Sigmoid colon (tissue), 4 donors: ENCODE measurements around the gene KCNQ2.

Source experiments
- EP300 ChIP-seq, 4 donors: sonication (generic); formaldehyde crosslinking; IDR thresholded peaks; one replicate each; pipeline ENCODE4 v1.6.1; 2017; ENCODE audit warnings: antibody characterized with exemption in 4 of 4
- POLR2A ChIP-seq, 2 donors: fragments of 450-650 bp; IDR thresholded peaks; one replicate each; pipeline ENCODE4 v1.6.1; 2016; ENCODE audit warnings: antibody characterized with exemption in 2 of 2, mild to moderate bottlenecking in 2 of 2, moderate library complexity in 2 of 2
- POLR2AphosphoS5 ChIP-seq, 4 donors: sonication (generic); formaldehyde crosslinking; IDR thresholded peaks; one replicate each; pipeline ENCODE4 v1.6.1; 2017; ENCODE audit warnings: antibody characterized with exemption in 4 of 4
- TF ChIP-seq, protein P1 (sequence below), 4 experiments: fragments of 450-650 bp in 3 of 4; fragments of 200-600 bp in 1 of 4; IDR thresholded peaks; one replicate each; pipeline ENCODE4 v1.5.1; 2016 to 2019; ENCODE audit warnings: antibody characterized with exemption in 4 of 4, mild to moderate bottlenecking in 3 of 4, moderate library complexity in 2 of 4

DNA sequence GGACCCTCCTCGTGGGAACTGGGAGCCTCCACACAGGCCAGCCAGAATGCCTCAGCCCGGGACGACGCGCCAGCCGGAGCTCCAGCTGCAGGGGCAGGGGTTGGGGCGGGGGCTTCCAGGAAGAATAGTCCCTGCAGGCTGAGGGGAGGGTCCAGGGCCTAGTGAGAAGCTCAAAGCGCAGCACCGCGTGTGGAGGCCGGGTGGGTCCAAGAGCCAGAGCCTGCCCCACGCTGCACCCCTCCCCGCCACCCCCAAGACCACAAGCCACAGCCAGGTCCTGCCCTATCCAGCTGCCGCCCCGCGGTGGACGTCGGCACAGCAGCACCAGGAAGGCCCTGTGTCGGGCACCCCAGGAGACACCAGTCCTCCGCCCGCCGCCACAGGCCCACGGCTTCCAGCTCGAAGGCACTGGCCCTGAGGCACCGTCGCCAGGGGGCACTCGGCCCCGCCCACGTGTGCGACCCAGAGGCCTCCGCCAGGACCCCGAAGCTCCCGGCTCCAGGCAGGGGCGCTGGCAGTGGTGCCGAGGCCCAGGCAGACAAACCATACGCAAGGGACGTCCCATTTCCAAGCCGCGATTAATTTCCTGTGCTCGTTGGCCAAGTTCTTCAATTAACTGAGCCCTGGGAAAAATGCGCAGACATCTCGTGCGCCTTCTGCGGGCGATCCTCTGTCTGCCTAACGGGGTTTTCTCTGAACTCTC lies 19.5 kb downstream of the KCNQ2 start:
- TF ChIP-seq, protein P1, sequence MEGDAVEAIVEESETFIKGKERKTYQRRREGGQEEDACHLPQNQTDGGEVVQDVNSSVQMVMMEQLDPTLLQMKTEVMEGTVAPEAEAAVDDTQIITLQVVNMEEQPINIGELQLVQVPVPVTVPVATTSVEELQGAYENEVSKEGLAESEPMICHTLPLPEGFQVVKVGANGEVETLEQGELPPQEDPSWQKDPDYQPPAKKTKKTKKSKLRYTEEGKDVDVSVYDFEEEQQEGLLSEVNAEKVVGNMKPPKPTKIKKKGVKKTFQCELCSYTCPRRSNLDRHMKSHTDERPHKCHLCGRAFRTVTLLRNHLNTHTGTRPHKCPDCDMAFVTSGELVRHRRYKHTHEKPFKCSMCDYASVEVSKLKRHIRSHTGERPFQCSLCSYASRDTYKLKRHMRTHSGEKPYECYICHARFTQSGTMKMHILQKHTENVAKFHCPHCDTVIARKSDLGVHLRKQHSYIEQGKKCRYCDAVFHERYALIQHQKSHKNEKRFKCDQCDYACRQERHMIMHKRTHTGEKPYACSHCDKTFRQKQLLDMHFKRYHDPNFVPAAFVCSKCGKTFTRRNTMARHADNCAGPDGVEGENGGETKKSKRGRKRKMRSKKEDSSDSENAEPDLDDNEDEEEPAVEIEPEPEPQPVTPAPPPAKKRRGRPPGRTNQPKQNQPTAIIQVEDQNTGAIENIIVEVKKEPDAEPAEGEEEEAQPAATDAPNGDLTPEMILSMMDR (IDR thresholded peaks at IDR 0.05), result no peak
- TF ChIP-seq POLR2A (IDR thresholded peaks at IDR 0.05) (no peak), EP300 (IDR thresholded peaks at IDR 0.05) (no peak), POLR2AphosphoS5 (IDR thresholded peaks at IDR 0.05) (no peak)
